ENCODE data around the gene HNRNPA1L2.
"Not testable (repeated sequence)": the region's sequence is repeated elsewhere in the genome, so short reads cannot be mapped to it uniquely, and the experiment has no call there.

The HNRNPA1L2 gene

DNA sequence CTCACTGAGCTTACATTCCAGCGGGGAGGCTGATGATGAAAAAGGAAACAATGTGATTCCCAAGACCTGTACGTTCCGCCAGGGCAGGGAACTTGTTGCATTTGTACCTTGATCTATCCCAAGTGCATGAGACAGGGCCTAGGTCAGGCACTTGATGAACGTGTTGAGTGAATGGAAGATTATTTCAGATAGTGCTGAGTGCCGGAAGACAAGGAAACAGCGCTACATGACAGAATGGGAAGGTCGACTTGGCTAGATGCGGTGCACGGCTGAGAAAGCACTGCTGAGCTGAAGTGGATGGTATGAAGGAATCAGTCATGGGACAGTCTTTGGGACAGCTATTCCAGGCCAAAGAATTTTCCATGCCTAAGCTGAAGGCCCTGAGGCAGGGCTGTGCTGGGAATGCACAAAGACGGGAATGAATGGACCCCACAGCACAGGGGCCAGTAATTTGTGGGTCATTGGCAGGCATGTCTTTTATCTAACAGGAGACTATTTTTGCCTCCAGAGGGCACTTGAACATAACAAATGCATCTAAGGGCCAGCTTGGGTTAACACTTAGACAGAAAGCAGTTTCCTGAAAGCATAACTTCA lies 33.1 kb upstream of the HNRNPA1L2 start:
- not testable (repeated sequence) for H3K4me3 Mint-ChIP-seq; DNase-seq (ENCODE audit: low spot score in 2 of 2); ATAC-seq (replicated peaks; ENCODE audit: extremely low read depth, poor library complexity, severe bottlenecking)

DNA sequence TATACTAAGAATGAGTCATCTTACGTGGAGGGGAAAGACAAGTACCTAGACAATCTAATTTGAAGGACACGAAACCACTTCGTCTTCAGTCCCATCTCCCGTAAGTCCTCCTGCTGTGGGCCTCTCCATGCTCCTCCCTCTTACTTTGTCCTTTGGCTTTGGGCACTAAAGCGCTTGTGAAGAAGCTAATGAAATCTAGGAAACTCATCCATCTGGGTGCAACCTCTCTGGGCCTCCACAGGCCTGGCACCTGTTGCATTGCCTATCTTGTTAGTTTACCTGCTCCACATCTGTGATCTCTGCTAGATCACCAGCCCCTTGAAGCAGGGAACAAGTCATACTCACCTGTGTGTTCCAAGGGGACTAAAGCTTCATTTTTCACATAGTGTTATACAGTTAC lies 32.1 kb upstream of the HNRNPA1L2 start:
- H3K36me3 Mint-ChIP-seq (ENCODE audit: insufficient read depth); H3K27ac Mint-ChIP-seq (ENCODE audit: low read depth); H3K4me3 Mint-ChIP-seq; DNase-seq (ENCODE audit: low spot score in 2 of 2); H3K9me3 Mint-ChIP-seq; ATAC-seq (replicated peaks; ENCODE audit: extremely low read depth, poor library complexity, severe bottlenecking): not testable (repeated sequence)
- H3K27me3 Mint-ChIP-seq, result peaks cover 16% of the 10 kb centered on the region
- H3K4me1 Mint-ChIP-seq, result peaks cover 10% of the 10 kb centered on the region

More for the DNA sequence above, 33.1 kb upstream of the HNRNPA1L2 start:
- H3K4me1 Mint-ChIP-seq, result peaks cover 10% of the 10 kb centered on the region
- peaks cover 16% of the 10 kb centered on the region for H3K27me3 Mint-ChIP-seq
- H3K9me3 Mint-ChIP-seq; H3K27ac Mint-ChIP-seq (ENCODE audit: low read depth); H3K36me3 Mint-ChIP-seq (ENCODE audit: insufficient read depth): not testable (repeated sequence)

DNA sequence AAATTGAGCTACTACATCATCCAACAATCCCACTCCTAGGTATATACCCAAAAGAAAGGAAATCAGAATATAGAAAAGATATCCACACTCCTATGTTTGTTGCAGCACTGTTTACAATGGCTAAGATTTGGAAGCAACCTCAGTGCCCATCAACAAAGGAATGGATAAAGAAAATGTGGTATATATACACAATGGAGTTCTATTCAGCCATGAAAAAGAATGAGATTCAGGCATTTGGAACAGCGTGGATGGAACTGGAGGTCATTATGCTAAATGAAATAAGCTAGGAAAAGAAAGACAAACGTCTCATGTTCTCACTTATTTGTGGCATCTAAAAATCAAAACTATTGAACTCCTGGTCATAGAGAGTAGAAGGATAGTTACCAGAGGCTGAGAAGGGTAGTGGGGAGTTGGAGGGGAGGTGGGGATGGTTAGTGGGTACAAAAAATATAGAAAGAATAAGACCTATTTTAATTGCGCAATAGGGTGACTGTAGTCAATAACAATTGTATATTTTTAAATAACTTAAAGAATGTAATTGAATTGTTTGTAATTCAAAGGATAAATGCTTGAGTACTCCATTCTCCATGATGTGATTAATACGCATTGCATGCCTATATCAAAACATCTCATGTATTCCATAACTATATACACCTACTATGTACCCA lies 27.0 kb upstream of the HNRNPA1L2 start:
- Mint-ChIP-seq H3K27me3 (peaks cover 7% of the 10 kb centered on the region), H3K4me1 (peaks cover 12% of the 10 kb centered on the region), H3K36me3 (ENCODE audit: insufficient read depth) (peaks cover 8% of the 10 kb centered on the region), H3K27ac (ENCODE audit: low read depth) (no peak overlapping the region), H3K9me3 (no peaks in the 10 kb centered on the region), H3K4me3 (peak overlapping the region; percentile 15)
- ATAC-seq (replicated peaks; ENCODE audit: extremely low read depth, poor library complexity, severe bottlenecking) (no peak), DNase-seq (ENCODE audit: low spot score in 2 of 2) (no peak)

DNA sequence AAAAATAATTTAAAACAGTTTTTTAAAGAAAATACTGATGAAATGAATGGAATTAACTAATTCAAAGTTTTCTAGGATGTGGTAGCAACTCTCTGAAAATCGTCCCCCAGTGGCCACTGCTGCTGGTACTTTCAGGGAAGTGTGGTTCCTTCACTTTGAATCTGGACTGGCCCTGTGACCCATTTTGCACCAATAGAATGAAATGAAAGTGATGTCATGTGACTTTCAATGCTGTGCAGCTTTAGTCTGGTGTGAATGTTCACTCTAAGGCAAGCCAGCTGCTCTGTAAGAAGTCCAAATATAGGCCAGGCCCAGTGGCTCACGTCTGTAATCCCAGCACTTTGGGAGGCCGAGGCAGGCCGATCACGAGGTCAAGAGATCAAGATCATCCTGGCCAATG lies 26.4 kb upstream of the HNRNPA1L2 start:
- H3K4me3 Mint-ChIP-seq, result peak overlapping the region; percentile 96
- DNase-seq (ENCODE audit: low spot score in 2 of 2), result no peak
- H3K27ac Mint-ChIP-seq (ENCODE audit: low read depth), result peak overlapping the region; percentile 92
- H3K4me1 Mint-ChIP-seq, result peaks cover 12% of the 10 kb centered on the region
- H3K27me3 Mint-ChIP-seq, result peaks cover 7% of the 10 kb centered on the region
- no peak for ATAC-seq (replicated peaks; ENCODE audit: extremely low read depth, poor library complexity, severe bottlenecking)
- peaks cover 8% of the 10 kb centered on the region for H3K36me3 Mint-ChIP-seq (ENCODE audit: insufficient read depth)
- H3K9me3 Mint-ChIP-seq, result no peaks in the 10 kb centered on the region

DNA sequence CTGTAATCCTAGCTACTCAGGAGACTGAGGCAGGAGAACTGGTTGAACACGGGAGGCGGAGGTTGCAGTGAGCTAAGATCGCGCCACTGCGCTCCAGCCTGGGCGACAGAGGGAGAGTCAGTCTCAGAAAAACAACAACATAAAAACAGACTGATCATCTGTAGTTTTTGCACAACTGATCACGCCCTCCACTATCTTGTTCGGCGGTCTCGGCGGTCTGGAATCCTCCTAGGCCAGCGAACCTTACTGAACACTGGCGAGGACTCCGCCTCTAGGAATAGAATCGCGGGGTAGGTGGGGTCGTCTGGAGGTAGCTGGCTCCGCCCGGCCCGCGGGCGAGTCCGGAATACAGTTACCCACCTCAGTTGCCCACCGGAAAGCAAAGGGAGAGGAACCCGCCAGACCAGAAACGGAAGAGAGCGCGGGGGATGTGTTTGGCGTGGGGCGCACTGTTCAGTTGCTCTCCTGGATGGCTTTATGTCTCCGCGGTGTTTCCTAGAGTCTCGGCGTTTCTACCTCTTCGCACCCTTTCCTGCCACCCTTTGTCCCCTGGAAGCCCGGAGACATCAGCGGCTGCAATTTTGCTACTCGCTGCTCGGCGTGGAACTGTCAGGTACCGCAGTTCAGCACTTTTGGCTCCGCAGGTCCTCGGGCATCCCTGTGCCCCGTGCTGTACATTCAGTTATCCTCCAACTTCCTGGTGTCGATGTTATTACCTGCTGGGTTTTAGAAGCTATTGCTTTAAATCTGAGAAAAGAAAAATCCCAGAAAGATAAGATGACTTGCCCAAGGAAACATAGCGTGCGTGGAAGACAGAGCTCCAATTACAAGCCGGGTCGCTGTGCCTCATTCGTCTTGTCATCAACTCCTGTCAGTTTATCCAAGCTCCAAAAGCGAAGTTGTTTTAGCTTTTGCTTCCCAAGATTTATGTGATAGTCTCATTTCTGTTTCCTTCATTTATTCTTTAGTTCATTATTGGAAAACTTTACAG lies 24.9 kb upstream of the HNRNPA1L2 start:
- H3K9me3 Mint-ChIP-seq, result no peaks in the 10 kb centered on the region
- ATAC-seq (replicated peaks; ENCODE audit: extremely low read depth, poor library complexity, severe bottlenecking), result peak; percentile 88
- peak; percentile 72 to 76 for DNase-seq (ENCODE audit: low spot score in 2 of 2)
- H3K27ac Mint-ChIP-seq (ENCODE audit: low read depth), result peak overlapping the region; percentile 92
- peaks cover 12% of the 10 kb centered on the region for H3K4me1 Mint-ChIP-seq
- H3K4me3 Mint-ChIP-seq, result peak overlapping the region; percentile 96
- no peaks in the 10 kb centered on the region for H3K27me3 Mint-ChIP-seq
- H3K36me3 Mint-ChIP-seq (ENCODE audit: insufficient read depth), result peaks cover 8% of the 10 kb centered on the region

DNA sequence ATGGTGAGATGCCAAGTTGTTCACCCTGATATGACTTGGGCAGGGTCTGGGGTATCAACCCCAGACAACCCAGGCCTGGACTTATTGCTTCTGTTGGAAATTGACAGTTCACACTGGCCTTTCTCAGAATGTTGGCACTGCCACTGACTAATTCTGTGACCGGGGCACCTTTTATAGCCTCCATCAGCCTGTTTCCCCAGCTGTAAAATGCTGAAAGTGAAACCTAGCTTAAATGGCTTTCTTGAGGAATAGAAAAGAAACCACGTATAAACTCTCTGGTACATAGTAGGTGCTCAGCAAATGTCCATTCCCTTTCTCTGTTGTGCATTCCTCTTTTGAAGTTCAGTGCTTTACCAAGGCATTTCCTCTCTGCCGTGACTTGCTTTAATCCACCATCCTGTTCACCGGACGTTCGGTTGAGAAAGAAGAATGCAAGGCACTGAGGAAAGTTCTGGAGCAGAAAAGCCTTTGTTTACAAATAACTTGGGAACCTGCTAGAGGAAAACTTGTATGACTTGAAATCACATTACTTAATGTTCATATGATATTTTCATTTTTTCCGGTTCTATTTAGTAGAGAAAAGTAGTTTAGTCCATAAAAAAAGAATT lies 11.0 kb upstream of the HNRNPA1L2 start:
- H3K36me3 Mint-ChIP-seq (ENCODE audit: insufficient read depth), result peaks cover 47% of the 10 kb centered on the region
- not testable (repeated sequence) for ATAC-seq (replicated peaks; ENCODE audit: extremely low read depth, poor library complexity, severe bottlenecking); H3K9me3 Mint-ChIP-seq; DNase-seq (ENCODE audit: low spot score in 2 of 2); H3K4me1 Mint-ChIP-seq; H3K4me3 Mint-ChIP-seq; H3K27me3 Mint-ChIP-seq; H3K27ac Mint-ChIP-seq (ENCODE audit: low read depth)

DNA sequence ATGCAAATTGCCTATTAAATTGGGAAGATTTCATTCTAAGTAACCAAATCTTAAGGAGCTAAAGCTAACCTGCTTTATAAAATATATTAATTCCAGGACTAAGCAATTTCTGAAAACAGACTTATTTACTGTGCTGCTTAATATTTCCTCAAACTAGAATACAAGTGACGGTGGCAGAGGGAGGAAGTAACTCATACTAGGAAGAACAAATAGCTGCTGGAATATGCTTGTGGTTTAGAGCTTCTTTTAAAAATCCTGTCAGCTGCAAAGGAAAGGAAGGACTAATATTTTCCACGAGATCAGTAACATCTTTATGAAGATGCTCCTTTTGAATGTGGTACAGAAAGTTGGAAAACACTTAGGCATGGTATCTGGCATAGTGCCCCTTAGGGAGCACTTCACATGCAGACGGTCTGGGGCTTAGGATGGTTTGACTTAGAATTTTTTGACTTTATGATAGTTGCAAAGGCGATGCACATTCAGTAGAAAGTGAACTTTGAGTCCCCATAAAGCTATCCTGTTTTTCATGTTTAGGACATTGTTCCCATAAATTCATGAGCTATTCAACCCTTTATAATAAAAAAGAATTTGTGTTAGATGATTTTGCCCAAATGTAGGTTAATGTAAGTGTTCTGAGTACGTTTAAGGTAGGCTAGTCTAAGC lies 3.4 kb upstream of the HNRNPA1L2 start:
- Mint-ChIP-seq H3K27me3 (no peaks in the 10 kb centered on the region), H3K4me3 (no peak overlapping the region), H3K4me1 (no peaks in the 10 kb centered on the region), H3K27ac (ENCODE audit: low read depth) (no peak overlapping the region), H3K9me3 (no peaks in the 10 kb centered on the region), H3K36me3 (ENCODE audit: insufficient read depth) (peaks cover 35% of the 10 kb centered on the region)
- DNase-seq (ENCODE audit: low spot score in 2 of 2) (no peak), ATAC-seq (replicated peaks; ENCODE audit: extremely low read depth, poor library complexity, severe bottlenecking) (no peak)

DNA sequence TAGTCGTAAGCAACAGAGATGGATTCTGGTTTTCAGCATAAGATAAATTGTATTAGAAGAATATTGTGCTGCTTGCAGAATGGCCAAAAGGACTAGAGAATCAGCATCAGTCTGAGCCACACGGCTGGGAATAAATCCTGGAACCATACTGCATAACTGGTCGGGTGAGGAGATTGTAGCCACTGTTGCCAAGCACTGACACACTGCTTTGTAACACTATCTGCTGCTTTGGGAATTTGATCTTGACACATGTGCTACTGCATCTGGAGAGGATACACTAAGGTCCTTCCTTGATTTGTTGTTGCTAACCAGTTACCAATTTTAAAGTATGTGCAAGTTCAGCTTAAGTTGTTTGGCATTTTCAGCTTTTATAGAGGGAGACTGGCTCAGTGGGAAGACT lies 1.9 kb downstream of the HNRNPA1L2 start:
- no peak overlapping the region for H3K27ac Mint-ChIP-seq (ENCODE audit: low read depth)
- no peaks in the 10 kb centered on the region for H3K9me3 Mint-ChIP-seq
- H3K27me3 Mint-ChIP-seq, result no peaks in the 10 kb centered on the region
- H3K4me3 Mint-ChIP-seq, result no peak overlapping the region
- H3K36me3 Mint-ChIP-seq (ENCODE audit: insufficient read depth), result peaks cover 22% of the 10 kb centered on the region
- no peak for DNase-seq (ENCODE audit: low spot score in 2 of 2)
- no peaks in the 10 kb centered on the region for H3K4me1 Mint-ChIP-seq
- no peak for ATAC-seq (replicated peaks; ENCODE audit: extremely low read depth, poor library complexity, severe bottlenecking)

DNA sequence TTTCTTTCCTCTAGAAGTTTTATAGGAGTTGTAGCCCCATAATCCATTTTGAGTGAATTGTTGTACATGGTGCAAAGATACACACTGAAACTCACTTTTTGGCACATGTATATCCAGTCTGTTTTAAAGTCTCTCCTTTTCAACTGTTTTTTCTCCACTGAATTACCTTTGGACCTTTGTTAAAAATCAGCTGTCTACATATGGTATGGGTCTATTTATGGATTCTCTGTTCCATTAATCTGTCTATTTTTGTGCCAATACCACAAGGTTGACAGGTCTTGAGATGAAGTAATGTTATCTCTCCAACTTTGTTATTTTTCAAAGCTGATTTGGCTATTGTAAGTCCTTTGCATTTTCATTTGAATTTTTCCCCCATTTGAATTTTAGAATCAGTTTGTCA lies 4.7 kb downstream of the HNRNPA1L2 start:
- H3K4me3 Mint-ChIP-seq, result no peak overlapping the region
- no peaks in the 10 kb centered on the region for H3K9me3 Mint-ChIP-seq
- no peak for DNase-seq (ENCODE audit: low spot score in 2 of 2)
- no peak overlapping the region for H3K27ac Mint-ChIP-seq (ENCODE audit: low read depth)
- no peak for ATAC-seq (replicated peaks; ENCODE audit: extremely low read depth, poor library complexity, severe bottlenecking)
- H3K4me1 Mint-ChIP-seq, result peaks cover 7% of the 10 kb centered on the region
- H3K27me3 Mint-ChIP-seq, result no peaks in the 10 kb centered on the region
- H3K36me3 Mint-ChIP-seq (ENCODE audit: insufficient read depth), result peaks cover 7% of the 10 kb centered on the region

DNA sequence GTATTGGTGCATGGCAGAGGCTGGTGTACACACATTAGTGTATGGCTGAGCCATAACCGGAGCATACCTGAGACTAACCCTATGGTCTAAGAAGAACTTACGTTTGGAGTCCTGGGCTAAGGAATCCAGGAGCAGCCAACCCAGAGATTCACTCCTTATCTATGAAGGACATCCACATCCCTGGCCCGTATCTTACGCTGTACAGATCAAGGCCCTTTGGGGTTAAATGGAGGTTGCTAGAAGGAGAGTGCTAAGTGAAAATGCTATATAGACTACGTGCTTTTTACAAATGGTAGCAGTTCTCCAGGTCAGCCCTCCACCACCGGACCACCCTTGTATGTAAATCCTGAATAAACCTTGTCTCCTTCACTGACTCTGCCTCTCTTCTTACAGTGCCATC lies 8.5 kb downstream of the HNRNPA1L2 start:
- Mint-ChIP-seq H3K27ac (ENCODE audit: low read depth) (no peak overlapping the region), H3K4me1 (peaks cover 7% of the 10 kb centered on the region), H3K4me3 (no peak overlapping the region), H3K27me3 (no peaks in the 10 kb centered on the region), H3K9me3 (no peaks in the 10 kb centered on the region), H3K36me3 (ENCODE audit: insufficient read depth) (no peaks in the 10 kb centered on the region)
- DNase-seq (ENCODE audit: low spot score in 2 of 2) (no peak), ATAC-seq (replicated peaks; ENCODE audit: extremely low read depth, poor library complexity, severe bottlenecking) (no peak)

DNA sequence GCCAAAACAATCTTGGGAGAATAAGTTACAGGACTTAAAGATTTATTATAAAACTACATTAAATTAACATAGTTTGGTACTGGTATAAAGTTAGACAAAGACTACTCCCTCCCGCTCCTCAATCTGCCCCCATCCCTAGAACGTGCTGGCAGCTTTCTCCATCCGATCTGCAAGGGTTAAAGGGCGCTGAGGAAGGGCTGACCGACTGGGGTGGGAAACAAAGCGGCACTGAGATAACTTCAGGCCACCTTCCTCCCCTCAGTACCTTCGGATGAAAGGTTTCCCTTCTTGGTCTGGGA lies 9.6 kb downstream of the HNRNPA1L2 start:
- ATAC-seq (replicated peaks; ENCODE audit: extremely low read depth, poor library complexity, severe bottlenecking) (no peak), DNase-seq (ENCODE audit: low spot score in 2 of 2) (no peak)
- H3K36me3 Mint-ChIP-seq (ENCODE audit: insufficient read depth), result no peaks in the 10 kb centered on the region
- peaks cover 7% of the 10 kb centered on the region for H3K4me1 Mint-ChIP-seq
- H3K9me3 Mint-ChIP-seq, result no peaks in the 10 kb centered on the region
- no peak overlapping the region for H3K4me3 Mint-ChIP-seq
- H3K27ac Mint-ChIP-seq (ENCODE audit: low read depth), result no peak overlapping the region
- H3K27me3 Mint-ChIP-seq, result no peaks in the 10 kb centered on the region
